ENCODE results near the gene TOMM22. TPM values are rescaled to one million over a fixed set of nuclear protein-coding genes. Genes with fewer than 3 reads are reported as not detected.

TOMM22 gene
- total RNA-seq, 6 experiments from 2014 or later, result 23.2 to 36.8 (median 32.4) TPM

- intact Hi-C loops (cut with DNase I), result no loop called here
- DNase-seq, result no peak
- peaks cover 0 to 15% (median 4%) of the 10 kb centered on the region in 4 donors for H3K4me1 ChIP-seq
- H3K9me3 ChIP-seq, result no peaks in the 10 kb centered on the region
- H3K36me3 ChIP-seq, result no peaks in the 10 kb centered on the region
- no peak overlapping the region for H3K27ac ChIP-seq
- 91% methylated on average over 8 of the region's 8 CpGs for whole genome bisulfite sequencing (ENCODE audit: insufficient coverage, low coverage, low lambda C conversion rate, missing lambda C conversion rate)
- TF ChIP-seq CTCF (IDR thresholded peaks at IDR 0.05), result no peak
- no peak for TF ChIP-seq POLR2A (IDR thresholded peaks at IDR 0.05)
- no peak overlapping the region for H3K4me3 ChIP-seq
- ATAC-seq, result no peak
- H3K27me3 ChIP-seq, result no peaks in the 10 kb centered on the region
Observed at GRCh38 chr22:38653741-38654140, 28.0 kb upstream of the TOMM22 start.

GRCh38 chr22:38655519-38656255 is 26.1 kb upstream of the TOMM22 start:
- peaks cover 0 to 15% (median 4%) of the 10 kb centered on the region in 4 donors for H3K4me1 ChIP-seq
- intact Hi-C loops (cut with DNase I), result no loop called here
- peak overlapping the region in 2 of 3 donors; percentile 86 to 94 for H3K27ac ChIP-seq
- no peaks in the 10 kb centered on the region for H3K9me3 ChIP-seq
- no peak for ATAC-seq
- TF ChIP-seq POLR2A (IDR thresholded peaks at IDR 0.05) (no peak), CTCF (IDR thresholded peaks at IDR 0.05) (no peak)
- peak overlapping the region; percentile 79 to 100 (median 95) for H3K4me3 ChIP-seq
- peak in 1 of 3 donors; percentile 28 for DNase-seq
- H3K36me3 ChIP-seq, result no peaks in the 10 kb centered on the region
- H3K27me3 ChIP-seq, result no peaks in the 10 kb centered on the region
- 18% methylated on average over 5 of the region's 22 CpGs for WGBS (ENCODE audit: insufficient coverage, low coverage, low lambda C conversion rate, missing lambda C conversion rate)

DNA sequence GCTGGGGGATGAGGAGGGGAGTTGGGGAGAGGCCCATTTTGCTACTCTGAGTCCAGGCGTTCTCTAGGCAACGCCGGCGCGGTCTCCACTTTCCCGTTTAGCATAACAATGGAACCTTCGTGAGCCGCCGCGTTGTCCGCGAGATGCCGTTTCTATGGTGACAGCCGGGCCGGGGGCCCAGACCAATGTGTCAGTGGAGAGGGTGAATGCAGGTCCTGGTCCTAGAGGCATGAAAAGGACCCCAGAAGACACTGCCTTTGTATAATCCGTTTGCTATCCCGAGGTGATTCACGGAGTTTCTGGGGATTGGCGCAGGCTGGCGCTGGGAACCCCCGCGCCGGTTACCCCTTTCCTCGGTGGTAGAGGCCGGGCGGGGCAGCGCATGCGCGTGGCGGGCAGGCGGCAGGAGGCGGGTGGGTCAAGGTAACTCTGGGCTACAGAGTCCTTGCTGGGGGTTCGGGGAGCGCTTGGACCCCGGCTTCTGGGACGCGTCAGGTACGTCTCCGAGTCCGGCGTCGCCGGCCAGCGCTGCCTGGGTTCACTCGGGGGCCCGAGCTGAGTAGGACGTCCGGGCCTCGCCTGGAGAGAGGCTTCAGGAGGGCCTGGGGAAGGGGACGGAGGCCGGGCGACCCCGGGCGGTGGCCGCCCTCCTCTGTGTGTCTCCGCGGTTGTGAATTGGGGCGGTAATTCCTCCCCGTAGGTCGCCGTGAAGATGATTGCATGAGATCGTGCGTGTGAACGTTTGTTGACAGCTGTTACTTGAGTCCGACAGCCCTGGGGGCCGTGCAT is 25.3 kb upstream of the TOMM22 start, which contains the start of the genes CBY1 and FAM227A:
CBY1 (plus strand) TSS at position 383 of the 789 bp plus-strand sequence. CDS start 11,417 bp downstream, outside the sequence.
FAM227A (minus strand) TSS at position 137 of the 789 bp plus-strand sequence. CDS start 6,224 bp downstream, outside the sequence.
- ATAC-seq (peak; percentile 96 to 98 (median 98)), DNase-seq (peak; percentile 88 to 91 (median 89))
- H3K4me1 ChIP-seq, result peaks cover 0 to 15% (median 4%) of the 10 kb centered on the region in 4 donors
- no peaks in the 10 kb centered on the region for H3K36me3 ChIP-seq
- H3K9me3 ChIP-seq, result no peaks in the 10 kb centered on the region
- H3K4me3 ChIP-seq, result peak within 1 kb of the TSS; percentile 79 to 100 (median 95)
- no peak for TF ChIP-seq CTCF (IDR thresholded peaks at IDR 0.05)
- peak; percentile 44 for TF ChIP-seq POLR2A (IDR thresholded peaks at IDR 0.05)
- no peaks in the 10 kb centered on the region for H3K27me3 ChIP-seq
- intact Hi-C loops (cut with DNase I), result no loop called here
- 0% methylated on average over 6 of the region's 66 CpGs for WGBS (ENCODE audit: insufficient coverage, low coverage, low lambda C conversion rate, missing lambda C conversion rate)
- peak within 1 kb of the TSS; percentile 83 to 94 (median 86) for H3K27ac ChIP-seq

- 17% methylated on average over 16 of the region's 16 CpGs for WGBS (ENCODE audit: insufficient coverage, low coverage, low lambda C conversion rate, missing lambda C conversion rate)
- ATAC-seq (peak in 2 of 4 donors; percentile 24 to 34), DNase-seq (peak in 1 of 3 donors; percentile 24)
- TF ChIP-seq POLR2A (IDR thresholded peaks at IDR 0.05) (no peak), CTCF (IDR thresholded peaks at IDR 0.05) (no peak)
- intact Hi-C loops (cut with DNase I), result no loop called here
- H3K36me3 ChIP-seq, result no peaks in the 10 kb centered on the region
- H3K27me3 ChIP-seq, result no peaks in the 10 kb centered on the region
- H3K27ac ChIP-seq, result peak overlapping the region; percentile 83 to 94 (median 86)
- H3K9me3 ChIP-seq, result no peaks in the 10 kb centered on the region
- H3K4me3 ChIP-seq, result peak overlapping the region; percentile 79 to 100 (median 95)
- H3K4me1 ChIP-seq, result peaks cover 0 to 15% (median 4%) of the 10 kb centered on the region in 4 donors
Observed at GRCh38 chr22:38657045-38657909, 24.5 kb upstream of the TOMM22 start.
